H1 (cell line): ENCODE data around the gene MAGEA9. TPM values are rescaled to one million over a fixed set of nuclear protein-coding genes. Genes with fewer than 3 reads are reported as not detected.

Experiments used
- polyA plus RNA-seq, 7 experiments: library from polyadenylated mRNA; depleted of rRNA in 3 of 7; stranded (reverse) in 5 of 7; unstranded in 2 of 7; fragments of >200 nt in 5 of 7; fragments of 200-250 nt in 2 of 7; gene quantifications; 1 replicate in 5 of 7; 2 replicates in 1 of 7; 4 replicates in 1 of 7; pipeline versions ENCODE4 v1.2.1 to v1.2.3, GENCODE V29; 2011 to 2013; ENCODE audit warnings: missing spikeins in 2 of 7, mixed read lengths in 2 of 7
- small RNA-seq: library from polyadenylated mRNA; stranded (forward); fragments of <200 nt; extraction: miRNeasy Mini kit (QIAGEN cat#:217004); gene quantifications from one replicate; pipeline ENCODE3, GENCODE V24; 2013; ENCODE audit not compliant: insufficient read depth
- total RNA-seq: library from RNA; stranded (reverse); fragmentation: NEBNext Ultra II Directional; extraction: Animal tissue kit (Norgen Biotek cat#: 25700); gene quantifications from 2 replicates; pipeline ENCODE4 v1.2.1, GENCODE V29; 2021

MAGEA9 gene
- total and polyA plus RNA-seq, 2 of the 8 experiments (the other 6 are each of a cell fraction or from before 2014, with no cell fraction given): not detected

Small RNAs within 50 kb of the gene (small RNA-seq; reads per million reads assigned to genes)
- gene AC244098.1: not detected
- gene AC244098.2: not detected
- not detected for gene AC244098.3

Other genes starting within 250 kb of the MAGEA9 start
- 7.2 and 7.6 TPM in 2 replicates for gene EOLA1, start 240.9 kb upstream of the MAGEA9 start, total RNA-seq
- 3.3 and 5.4 TPM in 2 replicates for gene EOLA1, start 240.9 kb upstream of the MAGEA9 start, polyA plus RNA-seq (2011; rRNA removed)
- gene HSFX3, start 232.0 kb upstream of the MAGEA9 start, total RNA-seq: not detected in 2 replicates
- gene HSFX3, start 232.0 kb upstream of the MAGEA9 start, polyA plus RNA-seq (2011; rRNA removed): not detected in 2 replicates
- not detected in 2 replicates for gene MAGEA9B, start 194.5 kb upstream of the MAGEA9 start, total RNA-seq
- 0.06 and 0.35 TPM in 2 replicates for gene MAGEA9B, start 194.5 kb upstream of the MAGEA9 start, polyA plus RNA-seq (2011; rRNA removed)
- not detected in 2 replicates for gene HSFX2, start 186.6 kb upstream of the MAGEA9 start, total RNA-seq
- gene HSFX2, start 186.6 kb upstream of the MAGEA9 start, polyA plus RNA-seq (2011; rRNA removed): 0.17 and 0.49 TPM in 2 replicates
- 15.0 and 20.8 TPM in 2 replicates for gene TMEM185A, start 150.1 kb upstream of the MAGEA9 start, total RNA-seq
- gene TMEM185A, start 150.1 kb upstream of the MAGEA9 start, polyA plus RNA-seq (2011; rRNA removed): 20.8 and 26.5 TPM in 2 replicates
- not detected in 2 replicates for gene MAGEA11, start 69.9 kb upstream of the MAGEA9 start, total RNA-seq
- not detected in 2 replicates for gene MAGEA11, start 69.9 kb upstream of the MAGEA9 start, polyA plus RNA-seq (2011; rRNA removed)
- gene HSFX1, start 7.9 kb upstream of the MAGEA9 start, total RNA-seq: 0.63 TPM in 2 replicates
- gene HSFX1, start 7.9 kb upstream of the MAGEA9 start, polyA plus RNA-seq (2011; rRNA removed): 0.42 and 0.60 TPM in 2 replicates
- not detected in 2 replicates for gene MAGEA8, start 99.3 kb downstream of the MAGEA9 start, total RNA-seq
- gene MAGEA8, start 99.3 kb downstream of the MAGEA9 start, polyA plus RNA-seq (2011; rRNA removed): not detected in 2 replicates
- not detected in 2 replicates for gene HSFX4, start 147.6 kb downstream of the MAGEA9 start, total RNA-seq
- gene HSFX4, start 147.6 kb downstream of the MAGEA9 start, polyA plus RNA-seq (2011; rRNA removed): not detected in 2 replicates
- gene EOLA2, start 156.6 kb downstream of the MAGEA9 start, total RNA-seq: 22.5 and 25.5 TPM in 2 replicates
- 19.0 and 25.5 TPM in 2 replicates for gene EOLA2, start 156.6 kb downstream of the MAGEA9 start, polyA plus RNA-seq (2011; rRNA removed)